Fibroblast of peridontal ligament (primary cell): ENCODE results near the gene FAM117A.

ENCODE experiments used
- DNase-seq: peaks from one replicate; pipeline ENCODE4 v3.0.0-alpha.2; 2010; ENCODE audit errors: extremely low read depth

Gene FAM117A

DNA sequence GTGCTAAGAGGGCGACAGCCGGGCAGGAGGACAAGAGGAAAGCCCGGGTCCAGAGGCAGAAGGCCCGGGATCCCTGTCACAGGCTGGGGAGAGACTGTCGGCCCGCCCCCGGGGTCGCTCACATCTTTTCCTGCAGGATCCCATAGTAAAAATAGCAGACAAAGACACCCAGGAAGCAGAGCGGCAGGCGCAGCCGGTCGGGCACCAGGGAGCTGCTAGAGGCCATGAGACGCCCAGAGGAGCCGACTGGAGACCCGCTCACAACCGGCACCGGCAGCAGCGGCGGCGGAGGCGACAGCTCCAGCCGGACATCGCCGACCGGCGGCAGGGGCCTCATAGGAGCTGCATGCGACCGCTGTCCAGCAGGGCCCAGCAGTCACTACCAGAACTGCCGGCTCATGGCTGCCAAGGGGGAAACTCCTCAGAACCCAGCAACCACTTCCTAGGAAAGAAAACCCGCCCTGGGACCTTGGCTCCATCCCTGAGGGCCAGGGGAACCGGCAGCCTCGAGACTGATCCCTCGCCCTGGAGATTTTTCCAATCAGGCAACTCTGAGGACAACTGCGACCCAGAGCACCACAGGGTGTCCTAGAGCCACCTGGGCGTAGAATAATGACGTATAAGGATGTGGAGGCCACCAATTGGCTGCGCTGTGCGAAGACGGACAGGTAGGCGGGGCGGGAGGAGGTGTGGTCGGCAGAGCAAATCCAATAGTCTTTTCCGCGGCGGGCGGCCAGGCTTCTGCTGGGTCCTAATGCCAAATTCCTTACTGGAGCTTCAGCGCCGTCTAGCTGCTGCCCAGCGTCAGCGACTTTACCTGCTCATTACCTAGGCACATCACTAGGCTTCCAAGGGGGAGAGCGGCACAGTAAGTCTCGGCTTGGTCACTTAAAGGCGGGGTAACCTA, 56.1 kb downstream of the FAM117A start, which contains the start of gene SLC35B1:
Gene SLC35B1, minus strand, starts transcription at position 357 of the 907 bp plus-strand sequence. Its CDS starts 131 bp downstream, at position 226.
- DNase-seq = peak; percentile 99

DNA sequence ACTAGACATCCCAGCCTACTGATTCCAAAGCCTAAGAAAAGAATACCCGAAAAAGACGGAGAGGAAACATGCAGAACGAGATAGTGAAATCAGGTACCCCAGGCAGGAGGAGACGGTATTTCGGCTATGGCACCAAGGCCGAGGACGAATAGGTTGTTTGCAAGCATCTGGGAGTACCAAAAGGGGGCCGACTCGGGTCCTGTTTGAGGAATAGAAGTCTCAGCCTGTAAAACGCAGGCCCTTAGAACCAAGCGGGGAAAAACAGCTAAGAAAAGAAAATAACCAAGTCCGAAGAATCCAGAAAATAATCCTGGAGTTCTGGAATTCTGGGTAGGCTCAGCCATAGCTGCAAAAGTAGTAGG, 56.7 kb downstream of the FAM117A start:
- no peak for DNase-seq

DNA sequence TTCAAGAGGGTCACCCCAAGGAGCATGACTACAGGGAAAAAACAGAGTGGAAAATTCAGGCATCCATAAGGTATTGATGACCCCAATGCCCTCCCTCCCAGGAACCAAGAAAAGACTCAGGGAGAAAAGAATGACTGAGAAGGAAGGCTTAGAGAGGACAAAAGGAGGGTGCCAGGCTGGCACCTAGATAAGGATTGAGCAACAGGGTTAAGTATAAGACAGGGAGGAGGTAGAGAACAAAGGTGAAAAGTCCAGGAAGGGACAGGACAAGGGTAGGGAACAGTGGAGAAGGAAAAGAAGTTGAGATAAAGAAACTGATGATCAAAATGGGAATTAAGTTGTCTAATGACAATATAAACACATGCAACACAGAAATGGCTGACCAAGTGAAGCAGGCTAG, 58.7 kb downstream of the FAM117A start:
- DNase-seq = no peak

DNA sequence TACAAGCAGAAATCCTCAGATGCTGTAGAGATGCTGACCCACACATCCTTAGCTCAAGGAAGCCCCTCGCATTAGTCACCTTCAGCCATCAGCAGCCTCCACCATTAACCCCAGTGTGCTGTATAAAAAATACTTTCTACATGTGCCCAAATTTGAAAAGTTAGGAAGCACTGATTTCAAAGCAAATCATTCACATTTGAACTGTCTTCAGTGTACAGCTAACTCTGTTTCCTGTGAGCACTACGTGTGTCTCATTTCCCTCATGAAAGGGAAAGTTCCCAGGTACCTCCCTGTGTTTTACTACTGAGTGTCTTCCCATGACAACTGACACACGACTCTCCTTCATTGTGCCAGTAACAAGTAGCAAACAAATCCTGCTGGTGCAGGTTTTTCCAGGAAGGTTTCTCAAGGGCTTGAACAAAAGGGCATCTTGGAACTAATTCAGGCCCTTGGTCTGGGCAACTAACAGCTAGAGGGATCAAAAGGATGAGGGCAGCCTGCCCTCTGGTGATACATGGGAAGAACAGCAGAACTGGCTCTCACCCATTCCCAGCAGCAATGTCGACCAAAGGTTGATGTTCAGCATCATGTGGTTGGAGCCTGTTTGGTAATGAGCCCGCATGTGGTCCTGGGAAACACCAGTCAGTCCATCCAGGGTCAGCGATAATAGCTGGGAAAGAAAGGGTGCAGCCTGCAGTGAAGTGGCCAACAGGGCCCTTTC, 60.2 kb downstream of the FAM117A start:
- DNase-seq = peak; percentile 56

DNA sequence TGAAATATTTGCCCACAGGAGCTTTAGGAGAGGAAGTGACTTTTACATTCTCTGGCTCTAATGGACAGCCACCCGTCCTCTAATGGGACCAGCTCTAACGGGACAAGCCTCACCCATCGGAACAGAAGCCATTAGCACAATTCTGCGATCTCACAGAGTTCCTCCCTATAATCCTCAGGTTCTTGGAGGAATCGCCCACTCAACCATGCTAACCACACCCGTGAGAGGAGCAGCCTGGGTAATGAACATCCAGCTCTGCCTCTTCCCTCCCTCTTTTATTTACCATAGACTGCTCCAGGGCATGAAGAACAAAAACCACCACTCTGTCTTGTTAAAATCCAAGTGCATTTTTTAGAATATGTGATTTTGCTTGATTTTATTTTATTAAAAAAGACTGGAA, 63.0 kb downstream of the FAM117A start:
- DNase-seq = no peak

DNA sequence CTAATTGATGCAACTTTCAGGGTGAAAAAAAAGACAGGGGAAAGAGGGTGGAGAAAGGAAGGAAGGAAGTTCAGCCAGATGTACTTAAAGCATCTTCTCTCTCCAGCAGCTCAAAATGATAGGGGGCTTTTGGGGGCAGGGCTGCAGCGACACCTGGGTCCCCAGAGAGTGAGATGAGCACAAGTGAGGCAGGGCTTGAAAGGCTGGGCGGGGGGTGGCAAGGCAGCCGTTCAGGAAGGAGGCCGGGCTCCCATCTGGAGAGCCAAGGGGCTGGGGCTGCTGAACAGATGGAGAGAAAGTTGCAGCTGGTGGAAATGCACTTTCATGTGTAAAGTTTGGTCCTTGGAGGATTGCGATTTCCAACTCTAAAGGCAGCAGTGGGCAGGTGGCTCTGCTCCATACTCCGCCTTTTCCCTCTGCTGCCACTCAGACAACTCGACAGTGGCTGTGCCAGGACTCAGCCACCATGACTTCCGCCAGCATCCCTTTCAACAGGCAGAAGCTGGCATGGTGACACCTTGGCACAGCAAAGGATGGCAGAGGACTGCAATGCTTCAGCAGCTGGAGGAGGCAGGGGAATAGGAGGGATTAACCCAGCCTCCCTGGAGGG, 63.9 kb downstream of the FAM117A start:
- no peak for DNase-seq

DNA sequence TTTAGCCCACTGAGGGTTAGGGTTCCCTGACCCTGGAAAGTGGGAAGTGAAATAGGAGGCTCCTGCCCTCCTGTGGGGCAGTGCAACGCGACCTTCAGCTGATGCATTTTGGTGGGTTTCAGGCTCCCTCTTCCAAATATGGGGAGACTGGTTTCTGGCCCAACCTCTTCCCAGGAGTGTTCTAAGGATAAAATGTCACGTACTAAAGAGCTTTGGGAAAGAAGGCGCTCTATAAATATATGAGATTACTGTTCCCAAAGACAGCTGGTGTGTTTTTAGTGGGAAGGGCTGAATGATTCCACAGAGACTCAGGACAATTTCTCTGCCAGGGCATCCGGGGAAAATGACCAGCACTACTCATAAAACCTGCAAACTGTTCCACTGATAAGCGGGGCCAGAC, 65.9 kb downstream of the FAM117A start:
- DNase-seq = no peak

DNA sequence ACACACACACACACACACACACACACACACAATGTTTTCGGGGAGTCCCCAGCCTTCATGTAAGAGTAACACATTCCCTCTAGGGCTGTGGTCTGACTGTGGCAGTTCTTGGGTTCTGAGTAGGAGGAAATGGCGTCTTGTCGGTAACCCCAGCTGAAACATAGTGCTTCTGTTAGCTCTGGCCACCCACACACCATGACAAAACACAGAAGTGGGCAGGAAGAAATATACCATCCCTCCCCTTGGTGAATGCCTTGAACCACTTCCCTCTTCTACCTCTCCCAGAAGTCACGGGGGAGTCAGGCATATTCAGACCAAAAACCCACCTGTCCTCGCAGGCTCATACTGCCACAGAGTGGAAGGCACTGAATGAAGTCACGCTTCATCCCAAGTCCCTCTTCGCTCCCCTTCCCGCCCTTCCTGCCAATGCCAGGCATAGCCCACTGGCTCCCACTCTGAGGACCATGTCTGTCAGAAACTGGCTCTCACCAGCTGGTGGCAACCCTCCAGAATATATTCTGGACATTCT, 67.6 kb downstream of the FAM117A start:
- no peak for DNase-seq

DNA sequence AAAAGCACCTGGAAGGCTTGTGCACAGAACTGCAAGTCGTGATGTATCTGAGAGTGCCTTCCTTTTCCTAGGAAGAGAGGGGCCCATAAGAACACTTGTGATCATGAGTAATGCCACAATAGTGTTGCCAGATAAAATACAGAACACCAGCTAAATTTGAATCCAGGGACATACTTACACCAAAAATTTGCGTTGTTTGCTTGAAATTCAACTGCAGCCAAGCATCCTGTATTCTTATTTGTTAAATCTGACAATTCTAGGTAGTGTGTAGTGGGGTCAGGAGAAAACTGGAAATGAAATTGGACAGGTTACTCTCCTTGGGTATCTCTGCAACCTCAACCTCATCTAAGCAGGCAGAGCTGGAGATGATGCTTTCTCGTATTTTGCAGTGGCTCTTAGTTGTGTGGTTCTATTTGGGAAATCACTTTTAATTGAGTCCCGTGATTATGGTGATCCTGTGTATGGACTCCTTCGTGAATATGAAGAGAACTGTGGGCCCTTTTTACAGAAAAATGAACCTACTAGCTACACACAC, 68.2 kb downstream of the FAM117A start:
- no peak for DNase-seq

DNA sequence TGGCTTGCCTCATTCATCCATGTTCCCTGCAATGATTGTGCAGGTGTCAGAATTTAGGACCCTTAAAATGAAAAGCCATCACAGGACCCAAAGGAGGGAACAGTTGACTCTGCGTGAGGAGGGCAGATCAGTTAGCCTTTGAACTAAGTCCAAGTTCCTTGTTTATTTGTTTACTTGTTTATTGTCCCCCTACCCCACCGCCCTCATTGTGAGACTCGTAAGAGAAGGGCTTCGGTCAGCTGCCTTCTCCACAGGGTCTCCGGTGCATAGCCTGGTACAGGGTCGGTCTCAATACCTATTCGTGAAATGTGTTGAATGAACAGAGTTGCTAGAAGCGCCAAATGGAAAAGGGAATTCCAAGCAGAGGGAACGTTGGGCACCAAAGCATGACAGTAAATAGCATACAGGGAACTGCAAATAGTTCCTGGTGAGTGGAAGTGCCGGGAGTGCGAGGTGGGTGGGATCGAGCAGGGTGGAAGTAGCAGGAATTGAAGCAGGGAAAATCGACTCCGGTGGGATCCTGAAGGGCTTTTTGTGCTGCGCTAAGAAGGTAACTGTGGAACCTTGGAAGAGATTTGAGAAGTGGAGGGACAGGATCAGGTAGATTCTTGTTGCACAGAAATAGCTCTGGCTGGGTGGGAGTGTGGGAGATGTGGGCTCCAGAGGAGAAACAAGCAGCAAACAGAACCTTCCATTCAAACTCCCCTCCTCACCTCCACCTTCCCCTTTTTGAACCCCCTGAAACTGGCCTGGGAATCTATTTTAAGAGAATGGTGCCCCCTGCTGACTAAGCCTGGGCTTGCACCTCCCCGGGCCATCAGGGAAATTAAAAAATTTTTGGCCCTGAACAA, 68.9 kb downstream of the FAM117A start:
- DNase-seq = peak; percentile 44

DNA sequence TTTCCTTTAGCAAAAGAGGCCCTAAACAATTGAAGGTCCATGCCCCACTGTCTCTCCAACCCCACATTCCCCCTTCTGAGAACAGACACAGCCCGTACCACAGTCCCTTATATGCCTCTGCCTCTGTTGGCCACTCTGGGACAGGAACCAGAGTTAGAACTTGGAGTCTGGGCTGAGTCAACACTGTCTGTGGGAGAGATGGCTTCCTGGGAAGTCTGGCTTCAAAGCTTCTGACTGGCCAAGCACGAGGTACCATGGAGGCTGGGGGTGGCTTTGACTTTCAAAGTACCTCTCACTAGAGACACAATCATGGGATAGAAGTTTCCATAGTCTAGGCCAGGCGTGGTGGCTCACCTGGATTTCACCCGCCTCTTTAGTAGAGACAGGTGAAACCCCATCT, 71.2 kb downstream of the FAM117A start:
- no peak for DNase-seq

DNA sequence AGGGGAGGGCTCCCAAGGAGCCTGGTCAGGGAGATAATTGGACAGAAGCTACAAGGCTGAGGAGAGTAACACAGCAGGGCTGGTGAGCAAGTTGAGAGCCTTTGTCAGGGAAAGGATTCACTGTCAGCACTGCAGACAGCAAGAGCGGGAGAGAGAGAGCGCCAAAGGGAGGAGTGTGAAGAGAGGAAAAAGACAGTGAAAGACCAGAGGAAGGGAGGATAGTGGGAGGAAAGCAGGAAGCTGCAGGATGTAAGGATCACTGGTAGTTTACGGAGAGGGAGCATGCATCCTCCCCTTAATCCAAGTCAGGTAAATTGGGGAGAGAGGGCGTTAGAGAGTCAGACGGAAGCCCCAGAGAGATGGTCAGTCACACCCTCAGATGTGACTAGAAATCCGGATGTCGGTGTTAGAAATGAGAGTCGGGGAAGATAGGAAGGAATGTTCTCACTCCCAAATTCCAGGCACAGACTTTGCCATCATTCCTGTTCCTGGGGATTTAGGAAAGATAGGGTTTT, 72.2 kb downstream of the FAM117A start:
- no peak for DNase-seq

DNA sequence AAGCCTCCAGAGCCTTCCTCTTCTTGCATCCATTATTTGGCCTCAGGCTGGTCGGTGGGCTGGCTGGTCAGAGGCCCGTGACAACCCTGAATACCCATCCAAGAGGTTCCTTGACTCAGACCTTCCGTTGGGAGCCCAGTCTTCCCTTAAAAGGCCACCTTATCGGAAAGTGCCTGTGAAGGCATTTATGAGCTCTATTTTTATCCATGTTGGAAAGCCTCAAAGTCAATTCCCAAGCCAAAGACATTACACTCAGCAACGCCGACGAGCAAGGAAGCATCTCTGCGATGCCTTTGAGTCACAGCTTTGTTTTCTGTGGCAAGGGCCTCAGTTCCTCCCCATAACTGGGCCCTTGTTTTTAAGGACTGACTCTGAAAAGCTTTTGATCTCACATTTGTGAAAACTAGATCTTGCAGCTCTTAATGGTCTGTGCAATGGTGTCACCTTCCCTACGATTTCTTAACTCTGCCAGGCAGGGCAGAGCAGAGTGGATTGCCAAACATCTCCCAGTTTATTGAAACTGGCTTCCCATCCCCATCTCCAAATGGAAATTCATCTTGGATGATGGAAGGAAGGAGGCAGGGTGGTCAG, 72.8 kb downstream of the FAM117A start:
- DNase-seq = peak; percentile 73

DNA sequence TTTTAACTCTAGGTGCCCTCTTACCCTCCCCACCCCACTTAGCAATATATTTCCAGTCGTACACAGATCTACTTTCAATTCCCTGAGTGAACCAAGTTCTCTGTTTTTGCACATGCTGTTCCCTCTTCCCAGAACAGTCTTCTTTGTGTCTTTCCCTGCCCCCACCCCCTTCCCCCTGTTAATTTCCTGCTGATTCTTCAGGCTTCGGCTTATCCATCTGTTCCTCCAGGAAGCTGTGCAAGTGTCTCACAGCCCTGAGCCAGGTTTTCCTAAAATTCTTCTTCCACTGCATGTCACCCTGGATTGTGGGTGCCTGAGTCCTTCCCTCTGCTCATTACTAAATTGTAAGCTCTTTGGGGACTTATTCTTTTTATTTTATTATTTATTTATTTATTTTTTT, 73.7 kb downstream of the FAM117A start:
- DNase-seq = no peak

DNA sequence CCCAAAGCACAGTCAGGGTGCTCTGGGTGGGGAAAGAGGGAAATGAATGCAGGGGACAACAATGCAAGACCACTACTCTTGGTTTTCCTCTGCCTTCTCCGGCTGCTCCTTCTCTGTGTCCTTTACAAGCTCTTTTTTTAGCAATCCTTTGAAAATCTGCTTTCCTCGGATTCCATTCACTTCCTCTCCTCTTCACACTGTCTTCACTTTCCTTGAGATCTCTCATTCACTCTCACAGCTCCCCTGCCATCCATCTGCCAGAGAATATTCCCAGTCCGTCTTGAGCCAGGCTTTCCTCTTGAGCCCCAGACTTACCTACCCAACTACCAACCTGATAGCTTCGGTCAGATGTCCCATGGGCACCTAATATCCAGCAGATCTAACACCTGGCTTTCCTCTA, 75.1 kb downstream of the FAM117A start:
- no peak for DNase-seq

DNA sequence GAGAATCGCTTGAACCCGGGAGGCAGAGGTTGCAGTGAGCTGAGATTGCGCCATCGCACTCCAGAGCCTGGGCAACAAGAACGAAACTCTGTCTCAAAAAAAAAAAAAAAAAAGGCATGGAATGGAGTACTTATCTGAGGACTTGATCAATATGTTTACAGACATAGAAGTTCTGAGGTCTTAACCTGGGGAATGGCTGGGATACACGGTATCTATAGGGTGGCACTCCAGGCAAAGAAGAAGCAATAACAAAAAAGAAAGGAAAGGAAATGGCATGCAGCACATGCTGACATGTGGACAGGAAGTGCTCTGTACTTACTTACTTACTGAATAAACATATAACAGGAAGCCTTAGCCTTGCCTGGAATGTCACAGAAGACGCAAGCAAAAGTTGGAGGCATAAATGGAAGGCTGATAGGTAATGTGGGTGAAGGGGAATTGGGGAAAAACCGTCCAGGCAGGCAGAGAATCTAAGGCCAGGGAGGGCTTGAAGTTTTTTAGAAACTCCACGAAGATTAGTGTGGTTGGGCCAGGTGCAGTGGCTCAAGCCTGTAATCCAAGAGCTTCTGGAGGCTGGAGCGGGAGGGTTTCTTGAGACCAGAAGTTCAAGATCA, 75.9 kb downstream of the FAM117A start:
- peak; percentile 16 for DNase-seq

DNA sequence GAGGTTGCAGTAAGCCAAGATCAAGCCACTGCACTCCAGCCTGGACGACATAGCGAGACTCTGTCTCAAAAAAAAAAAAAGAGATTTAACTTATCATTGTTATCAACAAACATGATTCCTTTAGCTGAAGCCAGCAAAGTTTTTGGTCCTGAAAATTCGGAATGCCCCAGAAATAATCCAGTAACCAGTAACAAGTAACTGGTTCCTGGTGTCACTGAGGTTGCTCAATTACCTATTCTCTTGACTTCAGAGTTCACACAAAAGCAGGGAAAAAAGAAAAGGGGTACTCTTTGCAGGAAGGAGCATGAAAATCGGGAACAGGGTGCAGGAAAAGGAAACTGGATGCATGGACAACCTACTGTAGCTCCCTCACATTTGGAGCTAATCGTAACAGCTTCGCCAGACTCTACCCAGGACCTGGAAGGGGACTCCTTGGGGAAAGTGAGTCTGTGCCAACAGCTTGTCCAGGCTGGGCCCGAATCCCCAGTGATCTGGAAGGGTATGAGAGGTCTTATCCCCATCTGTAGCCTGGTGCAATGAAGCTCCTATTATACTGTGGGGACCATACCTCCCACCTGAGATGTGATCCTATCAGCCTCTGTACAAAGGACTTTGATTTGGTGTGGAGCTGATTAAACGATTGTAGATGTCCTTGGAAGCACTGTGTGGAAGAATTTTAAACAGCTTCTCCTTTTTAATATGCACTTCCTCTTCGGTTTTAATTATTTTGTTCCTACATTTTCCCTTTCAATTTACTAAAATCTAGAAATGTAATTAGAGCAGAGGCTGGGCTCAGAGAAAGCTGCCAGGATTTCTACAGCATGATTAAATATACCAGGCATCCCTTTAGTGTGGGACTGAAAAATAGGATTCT, 82.6 kb downstream of the FAM117A start:
- no peak for DNase-seq

DNA sequence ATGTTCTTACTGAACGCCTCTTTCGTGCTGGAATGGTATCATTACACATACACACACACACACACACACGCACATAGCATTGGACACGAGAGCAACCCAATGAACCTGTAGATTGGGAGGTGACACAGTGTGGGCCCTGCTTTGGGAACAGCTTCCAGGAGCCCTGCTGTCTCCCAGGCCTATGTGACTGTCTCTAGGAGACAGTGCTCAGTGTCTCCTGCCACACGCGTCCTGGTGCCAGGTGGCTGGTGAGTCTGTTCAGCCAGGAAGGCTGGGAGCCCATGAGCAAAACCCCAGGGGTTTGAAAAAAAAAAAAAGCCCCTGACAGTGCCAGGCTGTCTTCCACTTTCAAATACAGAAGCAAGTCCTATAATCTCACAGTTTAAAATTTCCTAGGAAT, 83.6 kb downstream of the FAM117A start:
- DNase-seq = no peak
